SK-N-SH treated with all-trans-retinoic acid at 6 μM for 48 hours (cell line): ENCODE data around the gene ATP4B.

Experiments used
- ATAC-seq: fragments of 200-7000 bp; cut with Tn5 transposase; 3 replicates; pipeline ENCODE4 v1.9.1; 2020; ENCODE audit warnings: mild to moderate bottlenecking, moderate library complexity
- ARNTL ChIP-seq: fragments of 450-650 bp; formaldehyde crosslinking; IDR thresholded peaks from 2 replicates; pipeline ENCODE4 v1.5.0; 2020; ENCODE audit warnings: low read depth, mild to moderate bottlenecking, moderate library complexity, borderline replicate concordance
- BACH2 ChIP-seq: fragments of 250-450 bp; sonication (Bioruptor Pico); IDR thresholded peaks from 2 replicates; pipeline ENCODE4 v1.9.0; 2021; ENCODE audit warnings: mild to moderate bottlenecking, borderline replicate concordance
- CREB5 ChIP-seq: fragments of 250-450 bp; sonication (Bioruptor Pico); IDR thresholded peaks from 2 replicates; pipeline ENCODE4 v1.5.1; 2020; ENCODE audit warnings: low read depth, mild to moderate bottlenecking, moderate library complexity
- CSDC2 ChIP-seq: fragments of 250-450 bp; sonication (Bioruptor Pico); IDR thresholded peaks from 2 replicates; pipeline ENCODE4 v1.5.0; 2020; ENCODE audit warnings: mild to moderate bottlenecking, moderate library complexity
- ESRRG ChIP-seq: fragments of 250-450 bp; sonication (Bioruptor Pico); IDR thresholded peaks from 2 replicates; pipeline ENCODE4 v1.6.1; 2021; ENCODE audit warnings: mild to moderate bottlenecking
- GLIS3 ChIP-seq: fragments of 250-450 bp; sonication (Bioruptor Pico); IDR thresholded peaks from 2 replicates; pipeline ENCODE4 v1.5.0; 2020; ENCODE audit warnings: mild to moderate bottlenecking, moderate library complexity
- ISL1 ChIP-seq: fragments of 250-450 bp; sonication (Bioruptor Pico); IDR thresholded peaks from 2 replicates; pipeline ENCODE4 v2.1.2; 2022; ENCODE audit warnings: mild to moderate bottlenecking, moderate library complexity
- OSR1 ChIP-seq: fragments of 250-450 bp; sonication (Bioruptor Pico); IDR thresholded peaks from 2 replicates; pipeline ENCODE4 v1.8.0; 2022; ENCODE audit warnings: moderate library complexity, mild to moderate bottlenecking, inconsistent platforms
- PPARA ChIP-seq: fragments of 250-450 bp; sonication (Bioruptor Pico); IDR thresholded peaks from 2 replicates; pipeline ENCODE4 v1.5.0; 2020; ENCODE audit warnings: mild to moderate bottlenecking, borderline replicate concordance
- RARB ChIP-seq: fragments of 250-450 bp; sonication (Bioruptor Pico); IDR thresholded peaks from 2 replicates; pipeline ENCODE4 v1.8.0; 2021; ENCODE audit warnings: mild to moderate bottlenecking, moderate library complexity
- SNAI2 ChIP-seq: fragments of 250-450 bp; sonication (Bioruptor Pico); IDR thresholded peaks from 2 replicates; pipeline ENCODE4 v1.5.0; 2020; ENCODE audit warnings: mild to moderate bottlenecking, moderate library complexity
- TCF4 ChIP-seq: fragments of 250-450 bp; sonication (Bioruptor Pico); IDR thresholded peaks from 2 replicates; pipeline ENCODE4 v1.8.0; 2021; ENCODE audit warnings: mild to moderate bottlenecking, moderate library complexity, borderline replicate concordance
- TSHZ2 ChIP-seq: fragments of 250-450 bp; sonication (Bioruptor Pico); IDR thresholded peaks from 2 replicates; pipeline ENCODE4 v1.5.0; 2020; ENCODE audit warnings: mild to moderate bottlenecking, moderate library complexity
- ZC3H10 ChIP-seq: fragments of 250-450 bp; sonication (Bioruptor Pico); IDR thresholded peaks from 2 replicates; pipeline ENCODE4 v1.5.1; 2021; ENCODE audit warnings: mild to moderate bottlenecking, moderate library complexity
- ZFP3 ChIP-seq: fragments of 250-450 bp; sonication (Bioruptor Pico); IDR thresholded peaks from 2 replicates; pipeline ENCODE4 v1.5.0; 2020; ENCODE audit warnings: mild to moderate bottlenecking, moderate library complexity
- ZFP30 ChIP-seq: fragments of 450-650 bp; formaldehyde crosslinking; IDR thresholded peaks from 2 replicates; pipeline ENCODE4 v1.5.0; 2022; ENCODE audit warnings: mild to moderate bottlenecking, moderate library complexity
- ZNF565 ChIP-seq: fragments of 450-650 bp; formaldehyde crosslinking; conservative IDR thresholded peaks from 2 replicates; pipeline ENCODE4 v1.5.0; 2020; ENCODE audit warnings: low read depth, mild to moderate bottlenecking, moderate library complexity
- ZNF70 ChIP-seq: fragments of 450-650 bp; formaldehyde crosslinking; IDR thresholded peaks from 2 replicates; pipeline ENCODE4 v1.5.0; 2020; ENCODE audit warnings: mild to moderate bottlenecking, moderate library complexity
- ZNF8 ChIP-seq: fragments of 450-650 bp; formaldehyde crosslinking; IDR thresholded peaks from 2 replicates; pipeline ENCODE4 v1.5.0; 2020; ENCODE audit warnings: mild to moderate bottlenecking, moderate library complexity
- TF ChIP-seq, protein P1 (sequence below): fragments of 250-450 bp; sonication (Bioruptor Pico); IDR thresholded peaks from 2 replicates; pipeline ENCODE4 v1.5.1; 2021; ENCODE audit warnings: mild to moderate bottlenecking, moderate library complexity
- TF ChIP-seq, protein P2 (sequence below): fragments of 250-450 bp; sonication (Bioruptor Pico); IDR thresholded peaks from 2 replicates; pipeline ENCODE4 v1.8.0; 2021; ENCODE audit warnings: low read depth, mild to moderate bottlenecking, moderate library complexity, borderline replicate concordance
- TF ChIP-seq, protein P3 (sequence below): fragments of 250-450 bp; sonication (Bioruptor Pico); IDR thresholded peaks from 2 replicates; pipeline ENCODE4 v1.8.0; 2020; ENCODE audit warnings: mild to moderate bottlenecking, moderate library complexity, borderline replicate concordance

ATP4B gene

DNA sequence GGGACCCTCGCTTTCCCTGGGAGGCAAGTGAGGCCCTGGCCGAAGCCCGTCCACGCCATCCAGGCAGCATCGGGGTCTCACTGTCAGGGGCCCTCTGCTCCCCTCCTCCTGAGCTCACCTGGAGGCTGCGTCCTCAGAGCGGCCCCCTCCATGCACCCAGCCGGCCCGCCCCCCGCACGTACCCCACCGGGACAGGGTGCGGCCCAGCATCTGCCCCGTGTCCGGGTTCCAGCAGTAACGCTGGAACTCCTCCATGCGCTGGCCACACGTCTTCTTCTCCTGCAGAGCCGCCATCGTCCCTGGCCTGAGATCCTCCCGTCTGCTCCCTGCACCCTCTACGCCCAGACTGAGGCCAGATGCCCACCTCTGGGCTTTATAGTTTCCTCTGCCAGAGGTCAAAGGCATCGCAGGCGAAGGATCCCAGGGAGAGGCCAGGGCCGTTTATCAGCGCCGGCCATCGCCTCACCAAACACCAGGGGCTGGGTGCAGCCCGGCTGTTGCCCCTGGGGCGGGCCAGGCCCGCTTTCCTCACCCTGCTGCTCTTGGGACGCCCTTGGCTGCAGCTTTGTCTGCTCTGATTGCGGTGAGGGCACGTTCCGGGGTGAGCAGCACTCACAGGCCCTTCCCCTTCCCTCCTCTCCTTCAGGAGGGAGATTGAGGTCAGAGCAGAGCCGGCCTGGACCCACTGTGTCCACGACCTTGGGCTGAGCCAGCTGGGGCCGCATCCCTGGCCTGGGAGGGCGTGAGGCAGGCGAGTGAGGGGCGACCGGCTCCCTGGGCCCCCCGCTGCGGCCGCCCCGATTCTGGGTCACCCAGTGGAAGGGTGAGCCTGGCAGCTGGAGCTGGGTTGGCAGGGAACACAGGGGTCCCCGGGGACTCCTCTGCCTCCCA is at the start of gene ATP4B:
TSS of gene ATP4B (minus strand) at position 348 of the 891 bp plus-strand sequence. CDS start at position 294, 54 bp downstream.
- TF ChIP-seq ZFP30 (CRISPR knock-in tag) = no peak
- TF ChIP-seq, protein P1, sequence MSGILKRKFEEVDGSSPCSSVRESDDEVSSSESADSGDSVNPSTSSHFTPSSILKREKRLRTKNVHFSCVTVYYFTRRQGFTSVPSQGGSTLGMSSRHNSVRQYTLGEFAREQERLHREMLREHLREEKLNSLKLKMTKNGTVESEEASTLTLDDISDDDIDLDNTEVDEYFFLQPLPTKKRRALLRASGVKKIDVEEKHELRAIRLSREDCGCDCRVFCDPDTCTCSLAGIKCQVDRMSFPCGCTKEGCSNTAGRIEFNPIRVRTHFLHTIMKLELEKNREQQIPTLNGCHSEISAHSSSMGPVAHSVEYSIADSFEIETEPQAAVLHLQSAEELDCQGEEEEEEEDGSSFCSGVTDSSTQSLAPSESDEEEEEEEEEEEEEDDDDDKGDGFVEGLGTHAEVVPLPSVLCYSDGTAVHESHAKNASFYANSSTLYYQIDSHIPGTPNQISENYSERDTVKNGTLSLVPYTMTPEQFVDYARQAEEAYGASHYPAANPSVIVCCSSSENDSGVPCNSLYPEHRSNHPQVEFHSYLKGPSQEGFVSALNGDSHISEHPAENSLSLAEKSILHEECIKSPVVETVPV (CRISPR knock-in tag) = no peak
- TF ChIP-seq, protein P2, sequence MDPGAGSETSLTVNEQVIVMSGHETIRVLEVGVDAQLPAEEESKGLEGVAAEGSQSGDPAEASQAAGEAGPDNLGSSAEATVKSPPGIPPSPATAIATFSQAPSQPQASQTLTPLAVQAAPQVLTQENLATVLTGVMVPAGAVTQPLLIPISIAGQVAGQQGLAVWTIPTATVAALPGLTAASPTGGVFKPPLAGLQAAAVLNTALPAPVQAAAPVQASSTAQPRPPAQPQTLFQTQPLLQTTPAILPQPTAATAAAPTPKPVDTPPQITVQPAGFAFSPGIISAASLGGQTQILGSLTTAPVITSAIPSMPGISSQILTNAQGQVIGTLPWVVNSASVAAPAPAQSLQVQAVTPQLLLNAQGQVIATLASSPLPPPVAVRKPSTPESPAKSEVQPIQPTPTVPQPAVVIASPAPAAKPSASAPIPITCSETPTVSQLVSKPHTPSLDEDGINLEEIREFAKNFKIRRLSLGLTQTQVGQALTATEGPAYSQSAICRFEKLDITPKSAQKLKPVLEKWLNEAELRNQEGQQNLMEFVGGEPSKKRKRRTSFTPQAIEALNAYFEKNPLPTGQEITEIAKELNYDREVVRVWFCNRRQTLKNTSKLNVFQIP (CRISPR knock-in tag) = no peak
- no peak for TF ChIP-seq ZC3H10 (CRISPR knock-in tag)
- TF ChIP-seq ARNTL (CRISPR knock-in tag) = no peak
- ATAC-seq = no peak

- no peak for ATAC-seq
- TF ChIP-seq ZNF70 (CRISPR knock-in tag) = no peak
- TF ChIP-seq CREB5 (CRISPR knock-in tag) = no peak
- TF ChIP-seq OSR1 (CRISPR knock-in tag) = no peak
- TF ChIP-seq ZFP30 (CRISPR knock-in tag) = no peak
- no peak for TF ChIP-seq BACH2 (CRISPR knock-in tag)
- no peak for TF ChIP-seq SNAI2 (CRISPR knock-in tag)
- TF ChIP-seq ZC3H10 (CRISPR knock-in tag) = no peak
- no peak for TF ChIP-seq GLIS3 (CRISPR knock-in tag)
- no peak for TF ChIP-seq CSDC2
- TF ChIP-seq, protein P3, sequence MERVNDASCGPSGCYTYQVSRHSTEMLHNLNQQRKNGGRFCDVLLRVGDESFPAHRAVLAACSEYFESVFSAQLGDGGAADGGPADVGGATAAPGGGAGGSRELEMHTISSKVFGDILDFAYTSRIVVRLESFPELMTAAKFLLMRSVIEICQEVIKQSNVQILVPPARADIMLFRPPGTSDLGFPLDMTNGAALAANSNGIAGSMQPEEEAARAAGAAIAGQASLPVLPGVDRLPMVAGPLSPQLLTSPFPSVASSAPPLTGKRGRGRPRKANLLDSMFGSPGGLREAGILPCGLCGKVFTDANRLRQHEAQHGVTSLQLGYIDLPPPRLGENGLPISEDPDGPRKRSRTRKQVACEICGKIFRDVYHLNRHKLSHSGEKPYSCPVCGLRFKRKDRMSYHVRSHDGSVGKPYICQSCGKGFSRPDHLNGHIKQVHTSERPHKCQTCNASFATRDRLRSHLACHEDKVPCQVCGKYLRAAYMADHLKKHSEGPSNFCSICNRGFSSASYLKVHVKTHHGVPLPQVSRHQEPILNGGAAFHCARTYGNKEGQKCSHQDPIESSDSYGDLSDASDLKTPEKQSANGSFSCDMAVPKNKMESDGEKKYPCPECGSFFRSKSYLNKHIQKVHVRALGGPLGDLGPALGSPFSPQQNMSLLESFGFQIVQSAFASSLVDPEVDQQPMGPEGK = no peak
- no peak for TF ChIP-seq PPARA (CRISPR knock-in tag)
- no peak for TF ChIP-seq ZNF565
- TF ChIP-seq, protein P1 (CRISPR knock-in tag) = no peak
- no peak for TF ChIP-seq TCF4 (CRISPR knock-in tag)
- TF ChIP-seq ZNF8 (CRISPR knock-in tag) = no peak
- TF ChIP-seq RARB (CRISPR knock-in tag) = no peak
- TF ChIP-seq ISL1 (CRISPR knock-in tag) = no peak
- TF ChIP-seq TSHZ2 (CRISPR knock-in tag) = no peak
- TF ChIP-seq ESRRG (CRISPR knock-in tag) = no peak
- TF ChIP-seq ZFP3 (CRISPR knock-in tag) = no peak
- TF ChIP-seq, all 23 proteins: peak for 0
Measured at GRCh38 chr13:113672002-113672651, 14.1 kb upstream of the ATP4B start.
